GM19238 (cell line): Measurements from ENCODE around the gene ATF5.
"Not testable (repeated sequence)": the region's sequence is repeated elsewhere in the genome, so short reads cannot be mapped to it uniquely, and the experiment has no call there.

Experiments used
- DNase-seq: peaks from one replicate; pipeline ENCODE4 v3.0.0; 2011; ENCODE audit warnings: low spot score; ENCODE audit not compliant: insufficient read length

Gene ATF5

DNA sequence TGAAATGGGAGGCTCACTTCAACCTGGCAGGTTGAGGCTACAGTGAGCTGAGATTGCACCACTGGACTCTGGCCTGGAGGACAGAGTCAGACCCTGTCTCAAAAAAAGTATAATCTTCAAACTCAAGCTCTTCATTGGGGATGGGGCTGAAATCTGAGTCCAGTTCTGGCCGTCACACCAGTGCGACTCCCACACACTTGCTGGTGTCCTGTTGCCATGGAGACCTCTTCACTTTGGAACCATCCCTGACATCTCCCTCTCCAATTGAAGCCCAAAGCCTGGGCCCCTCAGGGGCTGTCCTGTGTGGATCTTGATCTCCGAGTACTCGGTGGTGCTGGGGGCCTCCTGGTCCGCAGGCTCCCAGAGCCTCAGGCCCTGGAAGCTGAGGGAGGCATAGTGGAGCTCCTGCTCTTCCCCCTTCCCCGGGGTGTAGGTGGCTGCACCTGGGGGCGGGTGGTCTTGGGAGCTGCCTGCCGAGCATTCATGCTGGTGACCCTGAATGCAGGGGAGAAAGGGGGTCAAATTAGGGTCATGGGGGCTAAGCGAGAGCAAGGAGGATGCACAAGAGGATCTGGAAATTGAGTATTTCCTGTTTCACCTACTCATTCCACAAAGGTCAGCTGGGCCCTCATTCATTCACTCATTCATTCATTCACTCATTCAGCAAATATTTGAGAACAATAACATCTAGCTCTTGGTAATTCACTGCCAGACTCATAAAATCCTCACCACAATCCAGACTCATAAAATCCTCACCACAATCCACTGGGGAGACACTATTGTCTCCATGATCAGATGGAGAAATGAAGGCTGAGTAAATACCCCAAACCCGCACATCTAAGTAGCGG is 21.0 kb downstream of the ATF5 start:
- DNase-seq = no peak

- no peak for DNase-seq
Measured at GRCh38 chr19:49950590-49950948, 21.6 kb downstream of the ATF5 start.

- DNase-seq = no peak
Measured at GRCh38 chr19:49950956-49951526, 22.0 kb downstream of the ATF5 start.

GRCh38 chr19:49951806-49952478 is 22.9 kb downstream of the ATF5 start:
- no peak for DNase-seq

- DNase-seq = no peak
Measured at GRCh38 chr19:49952479-49952836, 23.5 kb downstream of the ATF5 start.

- no peak for DNase-seq
Measured at GRCh38 chr19:49952906-49953305, 23.9 kb downstream of the ATF5 start.

- no peak for DNase-seq
Measured at GRCh38 chr19:49953416-49953815, 24.4 kb downstream of the ATF5 start.

- no peak for DNase-seq
Measured at GRCh38 chr19:49954092-49954829, 25.3 kb downstream of the ATF5 start.

DNA sequence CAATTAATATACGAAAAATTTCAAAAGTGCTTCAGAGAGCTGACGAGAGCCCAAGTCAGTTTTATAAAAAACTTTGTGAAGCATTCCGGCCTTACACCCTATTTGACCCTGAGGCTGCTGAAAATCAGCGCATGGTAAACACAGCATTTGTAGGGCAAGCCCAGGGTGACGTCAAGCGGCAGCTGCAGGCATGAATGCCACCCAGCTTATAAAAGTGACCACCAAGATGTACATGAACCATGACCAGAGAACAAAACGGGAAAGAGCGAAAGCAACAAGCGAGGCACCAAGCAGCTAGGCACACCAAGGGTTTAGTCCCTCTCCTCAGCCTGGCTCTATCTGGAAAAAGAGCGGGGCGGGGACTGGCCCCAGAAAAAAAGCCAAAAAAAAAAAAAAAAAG is 25.9 kb downstream of the ATF5 start:
- DNase-seq = no peak

- DNase-seq = no peak
Measured at GRCh38 chr19:49956115-49956495, 27.1 kb downstream of the ATF5 start.

GRCh38 chr19:49957262-49957915 is 28.4 kb downstream of the ATF5 start:
- DNase-seq = no peak

DNA sequence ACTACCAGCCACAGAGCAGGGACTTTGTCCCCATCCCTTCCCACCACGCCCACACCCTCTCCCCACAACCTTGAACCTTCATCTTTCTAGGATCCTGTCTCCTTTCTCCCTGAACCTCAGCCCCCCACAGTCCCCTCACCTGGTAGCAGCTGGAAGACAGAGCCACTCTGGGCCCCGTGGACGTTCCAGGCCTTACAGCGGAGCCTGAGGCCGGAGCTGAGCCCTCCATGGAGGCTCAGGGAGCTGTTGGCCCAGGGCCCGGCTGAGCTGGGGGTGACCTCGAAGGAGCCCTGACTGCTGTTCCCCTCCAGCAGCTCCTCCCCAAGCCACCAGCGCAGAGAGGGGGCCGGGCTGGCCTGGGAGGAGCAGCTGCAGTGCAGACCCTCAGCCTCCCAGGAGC is 29.1 kb downstream of the ATF5 start:
- DNase-seq = not testable (repeated sequence)

GRCh38 chr19:49958596-49958995 is 29.6 kb downstream of the ATF5 start:
- not testable (repeated sequence) for DNase-seq

GRCh38 chr19:49959892-49960291 is 30.9 kb downstream of the ATF5 start:
- not testable (repeated sequence) for DNase-seq

DNA sequence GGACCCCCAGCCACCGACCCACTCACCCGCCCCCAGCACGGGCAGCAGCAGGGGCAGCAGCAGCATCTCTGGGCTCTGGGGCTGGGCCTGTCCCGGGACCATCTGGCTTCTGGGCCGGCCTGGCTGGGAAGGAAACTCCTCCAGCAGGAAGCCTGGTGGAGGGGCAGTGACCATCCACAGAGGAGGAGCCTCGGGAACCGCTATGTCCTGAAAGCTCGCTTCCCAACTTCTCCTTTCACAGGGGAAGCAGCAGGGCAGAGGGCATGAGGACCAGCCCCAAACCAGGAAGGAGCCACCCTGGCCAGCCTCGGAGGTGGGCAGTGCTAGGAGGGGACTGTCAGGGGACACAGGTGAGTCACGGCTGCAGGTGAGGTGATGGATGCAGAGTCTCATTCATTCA is 32.0 kb downstream of the ATF5 start, which contains the start of gene SIGLEC11:
Gene SIGLEC11, minus strand, starts transcription at position 193 of the 400 bp plus-strand sequence. Its CDS starts 91 bp downstream, at position 102.
- DNase-seq = not testable (repeated sequence)

DNA sequence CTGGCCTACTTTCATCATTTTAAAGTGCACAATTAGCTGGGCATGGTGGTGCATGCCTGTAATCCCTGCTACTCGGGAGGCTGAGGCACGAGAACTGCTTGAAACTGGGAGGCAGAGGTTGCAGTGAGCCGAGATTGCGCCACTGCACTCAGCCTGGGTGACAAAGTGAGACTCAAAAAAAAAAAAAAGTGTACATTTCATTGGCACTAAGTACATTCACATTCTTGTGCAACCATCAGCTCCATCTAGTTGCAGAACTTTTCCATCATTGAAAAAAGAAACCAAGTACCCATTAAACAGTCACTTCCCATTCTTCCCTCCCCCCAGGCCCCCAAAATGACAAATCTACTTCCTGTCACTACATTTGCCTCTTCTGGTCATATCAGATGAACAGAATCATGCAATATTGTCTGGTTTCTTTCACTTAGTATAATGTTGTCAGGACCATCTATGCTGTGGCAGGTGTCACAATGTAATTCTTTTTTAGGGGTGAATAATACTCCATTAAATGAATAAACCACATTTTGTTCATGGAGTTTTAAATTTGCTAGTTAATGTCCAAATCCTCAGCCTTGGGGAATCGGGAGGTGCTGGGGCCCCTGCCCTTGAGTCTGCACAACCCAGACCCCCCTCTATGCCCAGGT is 39.4 kb downstream of the ATF5 start:
- no peak for DNase-seq

DNA sequence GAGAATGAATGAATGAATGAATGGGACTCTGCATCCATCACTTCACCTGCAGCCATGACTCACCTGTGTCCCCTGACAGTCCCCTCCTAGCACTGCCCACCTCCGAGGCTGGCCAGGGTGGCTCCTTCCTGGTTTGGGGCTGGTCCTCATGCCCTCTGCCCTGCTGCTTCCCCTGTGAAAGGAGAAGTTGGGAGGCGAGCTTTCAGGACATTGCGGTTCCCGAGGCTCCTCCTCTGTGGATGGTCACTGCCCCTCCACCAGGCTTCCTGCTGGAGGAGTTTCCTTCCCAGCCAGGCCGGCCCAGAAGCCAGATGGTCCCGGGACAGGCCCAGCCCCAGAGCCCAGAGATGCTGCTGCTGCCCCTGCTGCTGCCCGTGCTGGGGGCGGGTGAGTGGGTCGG is 40.4 kb downstream of the ATF5 start:
- DNase-seq = not testable (repeated sequence)

DNA sequence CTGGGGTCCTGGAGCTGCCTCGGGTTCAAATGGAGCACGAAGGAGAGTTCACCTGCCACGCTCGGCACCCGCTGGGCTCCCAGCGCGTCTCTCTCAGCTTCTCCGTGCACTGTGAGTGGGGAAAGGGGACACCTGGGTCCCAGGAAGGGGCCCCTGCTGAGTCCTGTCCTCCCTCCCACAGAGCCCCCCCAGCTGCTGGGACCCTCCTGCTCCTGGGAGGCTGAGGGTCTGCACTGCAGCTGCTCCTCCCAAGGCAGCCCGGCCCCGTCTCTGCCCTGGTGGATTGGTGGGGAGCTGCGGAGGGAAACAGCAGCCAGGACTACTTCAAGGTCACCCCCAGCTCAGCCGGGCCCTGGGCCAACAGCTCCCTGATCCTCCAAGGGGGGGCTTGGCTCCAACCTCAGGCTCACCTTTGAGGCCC is 43.0 kb downstream of the ATF5 start:
- no peak for DNase-seq

GRCh38 chr19:49972841-49973240 is 43.8 kb downstream of the ATF5 start:
- no peak for DNase-seq

GRCh38 chr19:49973987-49974386 is 45.0 kb downstream of the ATF5 start:
- DNase-seq = no peak

- DNase-seq = no peak
Measured at GRCh38 chr19:49975051-49975450, 46.0 kb downstream of the ATF5 start.
